Skeletal muscle satellite cell (primary cell): Measurements from ENCODE around the gene PRXL2B.

Experiments used
- H3K27me3 ChIP-seq: 2 replicates; pipeline ENCODE4 v1.7.0; 2013; ENCODE audit warnings: low read length; ENCODE audit not compliant: control insufficient read depth, insufficient read depth
- H3K36me3 ChIP-seq: 2 replicates; pipeline ENCODE4 v1.7.0; 2013; ENCODE audit warnings: mild to moderate bottlenecking, control low read depth, low read length; ENCODE audit not compliant: insufficient read depth
- H3K4me1 ChIP-seq: 2 replicates; pipeline ENCODE4 v1.7.0; 2013; ENCODE audit warnings: low read length; ENCODE audit not compliant: control insufficient read depth, insufficient read depth
- H3K4me2 ChIP-seq: 2 replicates; pipeline ENCODE4 v1.7.0; 2013; ENCODE audit warnings: mild to moderate bottlenecking, low read length
- H3K4me3 ChIP-seq: 2 replicates; pipeline ENCODE4 v1.7.0; 2013; ENCODE audit warnings: low read length
- H3K9ac ChIP-seq: 2 replicates; pipeline ENCODE4 v1.7.0; 2013; ENCODE audit warnings: mild to moderate bottlenecking, low read depth, low read length, moderate library complexity
- H3K9me3 ChIP-seq: replicated peaks from 2 replicates; pipeline ENCODE4 v1.7.0; 2013; ENCODE audit warnings: mild to moderate bottlenecking, control low read depth, low read length

The PRXL2B gene

DNA sequence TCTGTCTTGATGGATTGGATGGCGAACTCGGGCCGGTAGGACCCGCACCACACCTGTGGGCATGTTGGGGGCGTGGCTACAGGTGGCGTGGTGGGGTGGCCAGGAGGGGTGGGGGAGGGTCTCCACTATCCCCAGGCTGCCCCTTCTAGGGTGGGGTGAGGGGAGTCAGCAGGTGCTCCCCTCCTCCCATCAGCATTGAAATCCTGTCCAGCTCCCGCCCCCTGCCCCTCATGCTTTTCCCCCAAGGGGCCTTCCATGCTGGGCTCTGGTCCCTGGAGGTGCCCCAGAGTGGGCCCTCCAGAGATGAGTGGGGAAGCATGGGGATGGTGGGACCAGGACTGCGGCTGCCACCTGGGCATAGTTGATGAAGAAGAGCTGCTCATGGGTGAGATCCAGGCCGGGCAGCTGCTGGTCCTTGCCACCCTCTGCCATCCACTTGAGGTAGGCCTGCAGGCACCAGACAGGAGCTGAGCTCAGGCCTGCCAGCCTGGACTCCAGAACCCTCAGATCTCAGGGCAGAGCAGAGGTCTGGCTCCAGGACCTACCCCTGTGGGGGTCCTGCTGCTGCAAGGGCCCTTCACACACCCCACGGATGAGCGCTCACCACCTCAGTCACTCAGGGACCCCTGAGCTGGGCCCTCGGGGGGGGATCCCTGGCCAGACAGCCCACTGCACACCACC is 5.1 kb downstream of the PRXL2B start:
- Histone ChIP-seq H3K4me3 (no peak overlapping the region), H3K4me2 (no peak overlapping the region)

DNA sequence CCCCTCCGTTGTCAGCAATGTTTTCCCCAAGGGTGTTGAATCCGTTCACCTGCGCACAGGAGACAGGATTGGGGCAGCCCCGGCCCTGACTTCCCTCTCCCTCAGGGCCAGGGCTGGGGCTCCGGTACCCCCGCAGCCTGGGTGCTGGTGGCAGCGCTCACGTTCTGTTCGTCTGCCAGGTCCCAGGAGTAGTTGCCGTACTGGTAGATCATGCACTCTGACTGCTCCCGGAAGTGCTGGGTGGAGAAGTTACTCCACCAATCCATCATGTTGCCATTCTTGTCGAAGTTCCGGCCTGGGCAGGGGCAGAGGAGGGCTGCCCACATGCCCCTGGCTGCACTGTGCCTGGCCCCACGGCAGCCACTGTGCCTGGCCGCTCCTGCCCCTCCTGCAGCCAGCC is 6.1 kb downstream of the PRXL2B start:
- H3K4me1 ChIP-seq = peaks cover 11% of the 10 kb centered on the region
- H3K9ac ChIP-seq = no peak overlapping the region
- no peak overlapping the region for H3K4me2 ChIP-seq
- no peak overlapping the region for H3K4me3 ChIP-seq
- no peaks in the 10 kb centered on the region for H3K9me3 ChIP-seq
- H3K27me3 ChIP-seq = no peaks in the 10 kb centered on the region
- H3K36me3 ChIP-seq = peaks cover 12% of the 10 kb centered on the region

More for the DNA sequence above, 5.1 kb downstream of the PRXL2B start:
- Histone ChIP-seq H3K9me3 (no peaks in the 10 kb centered on the region), H3K9ac (no peak overlapping the region), H3K36me3 (peaks cover 12% of the 10 kb centered on the region), H3K4me1 (peaks cover 14% of the 10 kb centered on the region), H3K27me3 (no peaks in the 10 kb centered on the region)

DNA sequence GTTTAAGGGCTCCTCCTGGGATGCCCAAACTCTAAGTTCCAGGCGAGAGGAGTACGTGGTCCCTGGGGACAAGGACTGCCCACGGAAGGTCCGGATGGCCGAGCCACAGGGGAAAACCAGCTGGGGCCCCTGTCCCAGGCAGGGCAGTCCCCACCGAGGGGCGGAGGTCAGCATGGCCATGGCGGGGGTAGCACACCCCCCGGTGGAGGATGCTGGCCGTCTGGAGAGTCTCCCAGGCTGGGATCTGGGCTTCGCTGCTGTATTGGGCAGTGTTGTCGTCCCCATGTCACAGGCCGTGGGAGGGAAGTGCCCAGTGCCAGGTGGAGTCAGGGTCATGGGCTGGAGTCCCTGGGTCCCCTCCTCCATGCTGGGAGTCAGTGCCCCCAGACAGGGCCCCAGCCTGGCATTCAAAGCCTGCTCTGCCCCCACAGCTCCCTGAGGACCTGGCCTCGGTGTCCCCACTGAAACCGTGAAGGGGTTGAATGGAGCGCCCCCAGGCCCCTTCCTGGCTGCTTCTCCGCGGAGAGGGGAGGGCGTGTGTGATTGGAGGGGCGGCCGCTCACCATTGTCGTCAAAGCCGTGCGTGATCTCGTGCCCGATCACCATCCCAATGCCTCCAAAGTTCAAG is 6.8 kb downstream of the PRXL2B start:
- no peak overlapping the region for H3K4me3 ChIP-seq

DNA sequence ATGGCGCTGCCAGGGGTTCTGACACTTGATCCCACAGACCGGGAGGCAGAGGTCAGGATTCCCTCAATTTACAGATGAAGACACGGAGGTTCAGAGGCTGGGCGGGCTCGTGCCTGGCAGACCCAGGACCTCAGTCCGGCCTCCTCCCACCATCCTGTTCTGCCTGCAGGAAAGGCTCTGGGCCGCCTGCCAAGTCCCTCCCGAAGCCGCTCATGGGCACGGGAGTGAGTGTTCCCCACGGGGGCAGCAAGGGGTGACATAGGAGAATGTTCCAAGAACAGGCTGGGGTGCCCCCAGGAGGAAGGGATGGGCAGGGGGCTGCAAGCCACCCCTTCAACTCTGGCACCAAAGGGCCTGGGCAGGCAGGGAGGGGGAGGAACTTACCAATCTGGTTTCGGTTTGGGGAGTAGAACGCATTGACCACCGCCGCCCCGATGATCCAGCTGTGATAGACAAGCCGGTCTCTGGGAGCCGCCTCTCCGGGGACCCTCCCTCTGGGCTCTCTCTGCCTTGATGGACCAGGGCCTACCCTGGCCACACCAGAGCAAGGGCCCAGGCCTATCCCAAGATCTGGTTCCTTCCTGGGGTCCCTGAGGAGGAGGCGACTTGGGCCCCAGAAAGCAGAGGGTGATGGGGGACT is 7.5 kb downstream of the PRXL2B start:
- Histone ChIP-seq H3K36me3 (peaks cover 9% of the 10 kb centered on the region), H3K9me3 (no peaks in the 10 kb centered on the region), H3K4me2 (peak overlapping the region; percentile 82), H3K4me1 (peaks cover 8% of the 10 kb centered on the region), H3K4me3 (peak overlapping the region; percentile 61), H3K27me3 (no peaks in the 10 kb centered on the region), H3K9ac (peak overlapping the region; percentile 21)

More for the DNA sequence above, 6.8 kb downstream of the PRXL2B start:
- Histone ChIP-seq H3K9me3 (no peaks in the 10 kb centered on the region), H3K4me1 (peaks cover 8% of the 10 kb centered on the region), H3K9ac (no peak overlapping the region), H3K4me2 (peak overlapping the region; percentile 82), H3K27me3 (no peaks in the 10 kb centered on the region), H3K36me3 (peaks cover 12% of the 10 kb centered on the region)

DNA sequence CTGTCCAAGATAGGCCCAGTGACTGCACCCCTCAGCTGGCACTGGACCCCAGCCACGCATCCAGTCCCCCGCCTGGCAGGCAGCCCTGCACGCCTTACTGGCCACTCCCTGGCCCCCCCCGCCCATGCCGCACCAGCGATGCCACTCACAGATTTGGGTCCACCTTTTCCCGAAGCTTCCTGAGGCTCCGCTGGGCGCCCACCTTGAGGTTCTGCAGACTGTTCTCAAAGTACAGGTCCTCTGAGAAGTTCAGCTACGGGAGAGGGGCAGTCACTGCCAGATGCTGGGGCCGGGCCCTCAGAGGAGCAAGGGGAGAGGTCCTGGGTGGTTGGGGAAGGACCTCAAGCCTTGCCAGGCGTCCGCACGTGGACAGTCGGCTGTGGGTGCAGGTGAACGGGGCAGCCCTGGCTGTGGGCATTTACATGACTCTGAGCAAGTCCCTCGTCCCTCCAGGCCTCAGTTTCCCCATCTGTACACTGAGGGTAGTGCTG is 8.1 kb downstream of the PRXL2B start:
- Histone ChIP-seq H3K36me3 (peaks cover 4% of the 10 kb centered on the region), H3K9me3 (no peaks in the 10 kb centered on the region), H3K4me1 (peaks cover 8% of the 10 kb centered on the region), H3K9ac (no peak overlapping the region), H3K4me2 (peak overlapping the region; percentile 82), H3K27me3 (no peaks in the 10 kb centered on the region), H3K4me3 (no peak overlapping the region)

DNA sequence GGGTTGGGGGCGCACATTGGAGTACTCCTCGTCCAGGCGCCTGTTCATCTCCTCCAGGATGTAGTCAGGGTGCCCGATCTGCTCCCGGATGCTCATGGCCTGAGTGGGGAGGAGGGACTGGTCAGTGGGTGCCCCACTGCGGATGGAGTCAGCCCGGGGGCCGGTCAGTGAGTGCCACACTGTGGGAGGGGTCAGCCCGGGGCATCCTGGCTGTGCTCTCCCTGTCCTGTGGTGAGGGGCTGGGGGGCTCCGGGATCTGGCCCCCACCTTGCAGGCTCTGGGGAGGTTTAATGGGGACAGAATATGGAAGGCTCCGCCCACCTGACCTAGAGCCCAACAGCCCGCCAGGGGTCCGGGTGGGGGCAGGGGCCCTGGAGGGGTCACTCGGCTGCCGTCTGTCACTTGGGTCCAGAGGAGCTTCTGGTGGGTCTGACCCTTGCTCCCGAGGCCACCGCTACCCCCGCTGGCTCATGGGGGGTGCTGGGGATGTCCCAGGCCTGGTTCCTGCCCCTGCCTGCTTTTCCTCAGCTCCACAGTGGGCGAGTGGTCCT is 8.8 kb downstream of the PRXL2B start:
- Histone ChIP-seq H3K9ac (no peak overlapping the region), H3K36me3 (no peaks in the 10 kb centered on the region), H3K4me3 (no peak overlapping the region), H3K4me1 (peaks cover 8% of the 10 kb centered on the region), H3K4me2 (no peak overlapping the region), H3K9me3 (no peaks in the 10 kb centered on the region), H3K27me3 (no peaks in the 10 kb centered on the region)

GRCh38 chr1:2595812-2596529 is 9.4 kb downstream of the PRXL2B start:
- Histone ChIP-seq H3K9ac (no peak overlapping the region), H3K4me2 (no peak overlapping the region), H3K9me3 (no peaks in the 10 kb centered on the region), H3K27me3 (no peaks in the 10 kb centered on the region), H3K36me3 (no peaks in the 10 kb centered on the region), H3K4me1 (peaks cover 8% of the 10 kb centered on the region), H3K4me3 (no peak overlapping the region)

DNA sequence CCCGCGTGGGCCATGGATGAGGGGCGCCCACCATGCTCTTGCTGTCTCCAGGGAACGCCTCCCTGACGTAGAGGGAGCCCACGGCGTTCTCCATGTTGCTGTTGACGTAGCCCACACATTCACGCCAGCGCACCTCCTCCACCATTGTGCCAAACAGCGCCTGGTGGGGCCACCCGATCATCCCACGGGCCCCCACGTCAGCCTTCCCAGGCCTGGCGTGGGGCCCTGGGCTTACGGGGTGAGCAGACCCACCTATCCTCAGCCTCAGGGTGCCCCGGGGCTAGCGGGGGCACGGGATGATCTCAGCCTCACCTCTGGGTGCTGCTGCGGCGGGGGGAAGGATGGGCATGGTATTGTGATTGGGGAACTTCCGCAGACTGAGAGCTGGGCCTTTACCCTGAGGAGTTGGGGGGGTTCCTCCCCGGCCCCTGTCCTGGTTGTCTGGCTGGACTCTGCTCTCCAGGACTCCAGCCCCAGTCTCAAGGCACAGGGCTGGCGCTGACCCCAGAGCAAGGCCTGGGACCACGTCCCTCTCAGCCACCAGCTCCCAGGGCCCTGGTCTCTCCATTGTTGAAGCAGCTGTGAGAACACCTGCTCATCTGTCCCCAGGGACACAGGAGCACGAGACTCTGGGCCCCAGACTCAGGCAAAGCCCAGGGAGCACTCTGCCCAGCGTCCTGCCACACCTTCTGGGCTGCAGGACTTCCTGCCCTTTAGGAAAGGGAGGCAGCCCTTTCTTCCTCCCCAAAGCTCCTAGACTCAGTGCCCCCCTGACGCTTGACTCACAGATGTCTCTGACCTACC is 10.2 kb downstream of the PRXL2B start:
- Histone ChIP-seq H3K9ac (no peak overlapping the region), H3K4me1 (peaks cover 8% of the 10 kb centered on the region), H3K9me3 (no peaks in the 10 kb centered on the region), H3K27me3 (no peaks in the 10 kb centered on the region), H3K4me3 (no peak overlapping the region), H3K4me2 (no peak overlapping the region), H3K36me3 (no peaks in the 10 kb centered on the region)

GRCh38 chr1:2597441-2598328 is 11.1 kb downstream of the PRXL2B start:
- Histone ChIP-seq H3K4me1 (peaks cover 8% of the 10 kb centered on the region), H3K9ac (no peak overlapping the region), H3K36me3 (no peaks in the 10 kb centered on the region), H3K27me3 (peaks cover 4% of the 10 kb centered on the region), H3K9me3 (no peaks in the 10 kb centered on the region), H3K4me2 (no peak overlapping the region), H3K4me3 (no peak overlapping the region)

DNA sequence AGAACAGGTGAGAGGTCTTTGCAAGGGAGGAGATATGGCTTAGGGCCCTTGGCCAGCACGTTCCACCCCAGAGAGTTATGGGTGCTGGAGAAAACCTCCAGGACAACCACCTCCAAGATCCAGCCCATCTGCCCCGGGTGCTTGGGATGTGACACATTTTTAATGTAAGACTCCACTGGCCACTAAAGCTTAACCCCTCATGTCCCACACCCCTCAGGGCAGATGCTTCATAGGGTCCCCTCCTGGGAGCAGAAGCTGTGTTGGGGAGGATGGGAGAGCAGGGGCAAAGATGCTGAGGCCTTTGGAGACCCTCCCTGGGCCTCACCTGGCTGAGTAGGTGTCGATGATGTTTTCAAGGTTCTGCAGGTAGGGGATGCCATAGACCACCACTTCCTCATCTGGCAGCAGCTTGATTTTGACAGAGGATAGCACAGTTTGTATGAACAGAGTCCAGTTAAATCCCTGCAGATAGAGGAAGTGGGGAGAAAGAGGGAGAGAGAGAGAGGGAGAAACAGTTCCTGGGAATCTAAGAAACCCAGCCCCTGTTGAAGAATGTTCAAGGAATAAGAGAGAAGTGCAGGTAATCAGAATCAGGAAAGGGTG is 11.9 kb downstream of the PRXL2B start:
- Histone ChIP-seq H3K27me3 (peaks cover 9% of the 10 kb centered on the region), H3K4me1 (peaks cover 8% of the 10 kb centered on the region), H3K4me3 (no peak overlapping the region), H3K9ac (no peak overlapping the region), H3K36me3 (no peaks in the 10 kb centered on the region), H3K4me2 (no peak overlapping the region), H3K9me3 (no peaks in the 10 kb centered on the region)
